ENCODE results near the gene CFAP57. TPM values are rescaled to one million over a fixed set of nuclear protein-coding genes. Genes with fewer than 3 reads are reported as not detected.

CFAP57 gene
- total and polyA plus RNA-seq, 2 of the 4 experiments (the other 2 are of a cell fraction): 0.29 to 0.36 TPM

- Histone ChIP-seq H3K79me1 (ENCODE audit: low read depth in 1 of 2, low read length in 2 of 2) (no peaks in the 10 kb centered on the region), H3K27ac (ENCODE audit: insufficient read depth, low read length) (no peak overlapping the region), H3K9ac (ENCODE audit: low read depth, low read length) (no peak overlapping the region), H3K4ac (ENCODE audit: low read depth, low read length) (no peak overlapping the region), H2AK5ac (ENCODE audit: low read depth, low read length) (no peak overlapping the region), H4K91ac (ENCODE audit: insufficient read depth, low read depth, low read length) (no peak overlapping the region), H3K9me1 (ENCODE audit: insufficient read depth, low read length) (no peaks in the 10 kb centered on the region), H3K9me3 (ENCODE audit: control insufficient read depth, insufficient read depth, low read length) (no peaks in the 10 kb centered on the region), H3K27me3 (ENCODE audit: control insufficient read depth, insufficient read depth, low read length) (no peaks in the 10 kb centered on the region), H2BK15ac (ENCODE audit: low read depth, low read length) (no peak overlapping the region), H2BK20ac (ENCODE audit: low read depth, low read length) (no peak overlapping the region), H3K4me2 (ENCODE audit: low read depth, low read length) (no peak overlapping the region), H3K36me3 (ENCODE audit: control insufficient read depth, insufficient read depth, low read length) (no peaks in the 10 kb centered on the region), H3K18ac (ENCODE audit: low read depth, low read length) (no peak overlapping the region), H3K4me3 (ENCODE audit: insufficient read depth, low read depth, low read length) (no peak overlapping the region), H2AK9ac (replicated peaks; ENCODE audit: low read depth, low read length, poor library complexity) (no peak overlapping the region), H4K8ac (ENCODE audit: low read depth in 2 of 2, low read length in 2 of 2) (no peak overlapping the region), H4K20me1 (ENCODE audit: insufficient read depth, low read length) (no peaks in the 10 kb centered on the region), H2BK120ac (ENCODE audit: low read depth, low read length) (no peak overlapping the region), H4K5ac (ENCODE audit: low read depth, low read length) (no peak overlapping the region), H3K4me1 (ENCODE audit: control insufficient read depth, insufficient read depth, low read length) (no peaks in the 10 kb centered on the region), H3K56ac (ENCODE audit: extremely low read depth, insufficient read depth, low read length) (no peak overlapping the region), H3K23ac (ENCODE audit: low read depth, low read length) (no peak overlapping the region), H3K14ac (replicated peaks; ENCODE audit: low read depth, low read length) (no peak overlapping the region), H2BK5ac (ENCODE audit: low read depth, low read length, poor library complexity, severe bottlenecking) (no peak overlapping the region), H2AFZ (replicated peaks; ENCODE audit: low read length, poor library complexity) (no peak overlapping the region)
- dilution Hi-C loops (cut with HindIII; ENCODE audit: low sequenced_read_pairs, unreplicated experiment): no loop called here
- WGBS, 2 experiments (ENCODE audit: extremely low coverage in 2 of 2, insufficient read length in 1 of 2): 80% methylated on average over 1 of the region's 7 CpGs; no CpG with 5 or more reads in 1 of the 2 experiments
- no peak for TF ChIP-seq CHD1 (IDR thresholded peaks at IDR 0.05; ENCODE audit: low read depth, low read length)
- TF ChIP-seq USF2 (IDR thresholded peaks at IDR 0.05; ENCODE audit: low read depth, low read length): no peak
- TF ChIP-seq SMC3 (IDR thresholded peaks at IDR 0.05; ENCODE audit: low read depth, low read length): no peak
- no peak for TF ChIP-seq CTCF (conservative IDR thresholded peaks at IDR 0.05; ENCODE audit: low read depth, low read length)
- TF ChIP-seq POLR2A (IDR thresholded peaks at IDR 0.05; ENCODE audit: low read depth, low read length): no peak
- TF ChIP-seq RFX5 (IDR thresholded peaks at IDR 0.05; ENCODE audit: low read depth, low read length): no peak
- in situ Hi-C loops (cut with MboI; ENCODE audit: low sequenced_read_pairs): no loop called here
- DNase-seq (no peak), ATAC-seq (ENCODE audit: low read depth) (no peak)
- CTCF ChIA-PET: no interaction called here
- intact Hi-C loops (cut with micrococcal nuclease): no loop called here
- BruUV-seq (replicated peaks): no TSS peak
- POLR2A ChIA-PET (ENCODE audit: unreplicated experiment): interaction anchor here (1.3 kb wide), 1 partner anchor 9 kb away, joined by 3 read pairs; no protein-coding TSS in a partner anchor
Observed at GRCh38 chr1:43197343-43198127, 25.4 kb downstream of the CFAP57 start.

Data from IMR-90 (cell line).